ENCODE measurements around the gene IPO4.

GRCh38 chr14:24146978-24147760, 41.4 kb downstream of the IPO4 start, which contains the start of gene RNF31:
- TF ChIP-seq TAF1 (IDR thresholded peaks at IDR 0.05; ENCODE audit: borderline replicate concordance, insufficient read depth, low read length) (peak; percentile 45; the same call in 1 of the 2 replicates), POLR2AphosphoS5 (IDR thresholded peaks at IDR 0.05; ENCODE audit: low read depth, low read length) (peak; percentile 62; the same call in 1 of the 2 replicates), REST (IDR thresholded peaks at IDR 0.05; ENCODE audit: insufficient read depth in 1 of 2, low read depth in 2 of 2, low read length in 2 of 2) (no peak), FOXP2 (optimal IDR thresholded peaks at IDR 0.05; ENCODE audit: borderline replicate concordance, extremely low read depth, extremely low read length, insufficient read depth) (no peak), SIN3A (IDR thresholded peaks at IDR 0.05; ENCODE audit: borderline replicate concordance, insufficient read depth, low read length) (no peak)

Data from PFSK-1 (cell line).